ENCODE data around the gene SPECC1L. TPM values are rescaled to one million over a fixed set of nuclear protein-coding genes. Genes with fewer than 3 reads are reported as not detected.

The SPECC1L gene
- total RNA-seq, 1 donor: 46.7 TPM

- H3K27me3 ChIP-seq (ENCODE audit: insufficient read depth, low read length): peaks cover 3% of the 10 kb centered on the region
- H3K9me3 ChIP-seq (ENCODE audit: low read depth, low read length): no peaks in the 10 kb centered on the region
- no peak overlapping the region for H3K27ac ChIP-seq (ENCODE audit: low read depth, low read length)
- no peaks in the 10 kb centered on the region for H3K79me2 ChIP-seq (ENCODE audit: insufficient read depth, low read length)
- H3K4me3 ChIP-seq (ENCODE audit: insufficient read depth, low read length): no peak overlapping the region
- H2AFZ ChIP-seq (ENCODE audit: low read length): no peak overlapping the region
- DNase-seq (ENCODE audit: insufficient read length, low spot score, missing footprints): peak; percentile 69
- H3K36me3 ChIP-seq (ENCODE audit: insufficient read depth, low read length): peaks cover 30% of the 10 kb centered on the region
- H3K4me2 ChIP-seq (ENCODE audit: insufficient read depth, low read length): no peak overlapping the region
- peaks cover 8% of the 10 kb centered on the region for H4K20me1 ChIP-seq (ENCODE audit: insufficient read depth, low read length)
- H3K4me1 ChIP-seq (ENCODE audit: insufficient read depth, low read length): no peaks in the 10 kb centered on the region
- TF ChIP-seq CTCF (IDR thresholded peaks at IDR 0.05; ENCODE audit: extremely low read depth, low read depth, low read length): no peak
Observed at GRCh38 chr22:24417901-24418641, 147.4 kb downstream of the SPECC1L start.

- Histone ChIP-seq H4K20me1 (ENCODE audit: insufficient read depth, low read length) (peaks cover 8% of the 10 kb centered on the region), H3K4me1 (ENCODE audit: insufficient read depth, low read length) (no peaks in the 10 kb centered on the region), H3K27me3 (ENCODE audit: insufficient read depth, low read length) (peaks cover 3% of the 10 kb centered on the region), H3K36me3 (ENCODE audit: insufficient read depth, low read length) (peaks cover 22% of the 10 kb centered on the region), H3K4me2 (ENCODE audit: insufficient read depth, low read length) (no peak overlapping the region), H3K4me3 (ENCODE audit: insufficient read depth, low read length) (no peak overlapping the region), H2AFZ (ENCODE audit: low read length) (no peak overlapping the region), H3K79me2 (ENCODE audit: insufficient read depth, low read length) (no peaks in the 10 kb centered on the region), H3K27ac (ENCODE audit: low read depth, low read length) (no peak overlapping the region), H3K9me3 (ENCODE audit: low read depth, low read length) (no peaks in the 10 kb centered on the region)
- peak; percentile 82 for DNase-seq (ENCODE audit: insufficient read length, low spot score, missing footprints)
- no peak for TF ChIP-seq CTCF (IDR thresholded peaks at IDR 0.05; ENCODE audit: extremely low read depth, low read depth, low read length)
Observed at GRCh38 chr22:24418786-24419474, 148.3 kb downstream of the SPECC1L start.

DNA sequence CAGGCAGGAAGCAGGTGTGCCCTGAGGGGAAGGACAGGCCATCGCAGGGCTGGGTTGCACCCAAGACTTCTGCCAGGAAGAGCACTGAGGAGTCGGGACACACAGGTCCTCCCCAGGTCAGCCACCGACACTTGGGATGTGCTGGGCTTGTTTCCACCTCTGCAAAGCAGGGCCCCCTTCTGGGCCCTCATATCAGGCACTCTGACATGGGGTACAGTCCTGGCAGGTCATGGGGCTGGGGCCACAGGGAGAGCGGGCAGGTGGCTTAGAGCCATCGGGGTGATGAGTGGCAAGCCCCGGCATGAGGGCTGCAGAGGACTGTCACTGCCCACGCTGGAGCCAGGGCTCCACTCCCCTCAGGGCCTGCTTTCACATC lies 148.8 kb downstream of the SPECC1L start:
- H3K4me2 ChIP-seq (ENCODE audit: insufficient read depth, low read length): no peak overlapping the region
- peaks cover 9% of the 10 kb centered on the region for H3K27me3 ChIP-seq (ENCODE audit: insufficient read depth, low read length)
- peaks cover 8% of the 10 kb centered on the region for H4K20me1 ChIP-seq (ENCODE audit: insufficient read depth, low read length)
- no peak overlapping the region for H2AFZ ChIP-seq (ENCODE audit: low read length)
- H3K4me1 ChIP-seq (ENCODE audit: insufficient read depth, low read length): no peaks in the 10 kb centered on the region
- H3K36me3 ChIP-seq (ENCODE audit: insufficient read depth, low read length): peaks cover 22% of the 10 kb centered on the region
- no peak overlapping the region for H3K4me3 ChIP-seq (ENCODE audit: insufficient read depth, low read length)
- no peak overlapping the region for H3K27ac ChIP-seq (ENCODE audit: low read depth, low read length)
- H3K9me3 ChIP-seq (ENCODE audit: low read depth, low read length): no peaks in the 10 kb centered on the region
- DNase-seq (ENCODE audit: insufficient read length, low spot score, missing footprints): peak; percentile 62
- TF ChIP-seq CTCF (IDR thresholded peaks at IDR 0.05; ENCODE audit: extremely low read depth, low read depth, low read length): no peak
- no peaks in the 10 kb centered on the region for H3K79me2 ChIP-seq (ENCODE audit: insufficient read depth, low read length)

Data from osteoblast (primary cell).